ENCODE measurements around the gene CCL27. TPM values are rescaled to one million over a fixed set of nuclear protein-coding genes. Genes with fewer than 3 reads are reported as not detected.

Gene CCL27
- total and polyA plus RNA-seq, 2 of the 8 experiments (the other 6 are each of a cell fraction or from before 2014, with no cell fraction given): 0.42 TPM; not detected in 1

DNA sequence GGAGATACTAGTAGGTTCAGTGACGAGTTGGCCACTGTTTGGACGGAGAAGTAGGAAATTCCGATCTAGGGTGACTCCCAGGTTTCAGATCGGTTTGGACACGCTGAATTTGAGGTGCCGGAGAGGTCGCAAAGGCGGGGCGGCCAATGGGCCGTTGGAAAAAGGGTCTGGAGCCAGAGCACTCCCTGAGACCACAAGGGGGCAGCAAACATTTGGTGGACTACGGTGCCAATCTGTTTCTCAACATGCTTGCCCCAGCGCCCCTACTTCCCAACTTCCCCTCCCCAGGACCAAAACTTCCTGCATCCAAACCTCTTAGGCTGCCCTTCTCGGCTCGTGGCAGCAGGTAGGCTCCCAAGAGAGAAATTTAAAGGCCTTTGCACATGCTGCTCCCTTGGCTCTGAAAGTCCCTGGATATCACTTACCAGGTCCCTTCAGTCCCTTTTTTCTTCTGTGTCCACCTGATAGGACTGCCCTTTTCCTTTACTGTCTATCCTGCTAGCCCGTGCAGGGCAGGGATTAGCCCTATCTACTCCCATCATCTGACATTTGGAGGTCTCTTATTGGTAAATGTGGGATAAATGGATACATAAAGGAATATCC lies 49.6 kb downstream of the CCL27 start (continued):
- TF ChIP-seq TEAD4 (IDR thresholded peaks at IDR 0.05; ENCODE audit: low read depth, low read length) (no peak), RAD21 (IDR thresholded peaks at IDR 0.05 in 1 of 2, conservative IDR thresholded peaks at IDR 0.05 in 1 of 2; ENCODE audit: low read depth in 2 of 2, low read length in 2 of 2) (peak; percentile 65 to 71), HDAC6 (IDR thresholded peaks at IDR 0.05; ENCODE audit: low read depth, low read length) (no peak)

Small RNAs within 50 kb of the gene (small RNA-seq; reads per million reads assigned to genes)
- gene CCL27 (ENCODE audit: insufficient read depth): not detected

Other genes starting within 250 kb of the CCL27 start
- 10.4 and 10.6 TPM in 2 replicates for gene FAM219A, start 204.1 kb downstream of the CCL27 start, total RNA-seq (2021; fragmentation: NEBNext Ultra II Directional; extraction: Animal tissue kit (Norgen Biotek cat#: 25700))
- 7.7 and 8.8 TPM in 2 replicates for gene FAM219A, start 204.1 kb downstream of the CCL27 start, polyA plus RNA-seq (2011; rRNA removed)
- 0.37 and 1.1 TPM in 2 replicates for gene DNAI1, start 203.9 kb downstream of the CCL27 start, total RNA-seq (2021; fragmentation: NEBNext Ultra II Directional; extraction: Animal tissue kit (Norgen Biotek cat#: 25700))
- 0.35 and 0.54 TPM in 2 replicates for gene DNAI1, start 203.9 kb downstream of the CCL27 start, polyA plus RNA-seq (2011; rRNA removed)
- gene ENHO, start 139.7 kb downstream of the CCL27 start, total RNA-seq (2021; fragmentation: NEBNext Ultra II Directional; extraction: Animal tissue kit (Norgen Biotek cat#: 25700)): 12.2 and 14.1 TPM in 2 replicates
- 49.4 and 60.4 TPM in 2 replicates for gene ENHO, start 139.7 kb downstream of the CCL27 start, polyA plus RNA-seq (2011; rRNA removed)
- gene CNTFR, start 72.9 kb downstream of the CCL27 start, total RNA-seq (2021; fragmentation: NEBNext Ultra II Directional; extraction: Animal tissue kit (Norgen Biotek cat#: 25700)): 1.2 and 1.5 TPM in 2 replicates
- 4.2 and 5.4 TPM in 2 replicates for gene CNTFR, start 72.9 kb downstream of the CCL27 start, polyA plus RNA-seq (2011; rRNA removed)
- gene RPP25L, start 50.6 kb downstream of the CCL27 start, total RNA-seq (2021; fragmentation: NEBNext Ultra II Directional; extraction: Animal tissue kit (Norgen Biotek cat#: 25700)): 21.6 and 25.6 TPM in 2 replicates
- gene RPP25L, start 50.6 kb downstream of the CCL27 start, polyA plus RNA-seq (2011; rRNA removed): 75.0 and 82.3 TPM in 2 replicates
- 23.4 and 25.6 TPM in 2 replicates for gene DCTN3, start 42.2 kb downstream of the CCL27 start, total RNA-seq (2021; fragmentation: NEBNext Ultra II Directional; extraction: Animal tissue kit (Norgen Biotek cat#: 25700))
- 37.8 and 39.2 TPM in 2 replicates for gene DCTN3, start 42.2 kb downstream of the CCL27 start, polyA plus RNA-seq (2011; rRNA removed)
- not detected in 2 replicates for gene ARID3C, start 33.6 kb downstream of the CCL27 start, total RNA-seq (2021; fragmentation: NEBNext Ultra II Directional; extraction: Animal tissue kit (Norgen Biotek cat#: 25700))
- 0.08 and 0.25 TPM in 2 replicates for gene ARID3C, start 33.6 kb downstream of the CCL27 start, polyA plus RNA-seq (2011; rRNA removed)
- 84.2 and 86.8 TPM in 2 replicates for gene SIGMAR1, start 24.9 kb downstream of the CCL27 start, total RNA-seq (2021; fragmentation: NEBNext Ultra II Directional; extraction: Animal tissue kit (Norgen Biotek cat#: 25700))
- 134 and 169 TPM in 2 replicates for gene SIGMAR1, start 24.9 kb downstream of the CCL27 start, polyA plus RNA-seq (2011; rRNA removed)
- gene GALT, start 16.0 kb downstream of the CCL27 start, total RNA-seq (2021; fragmentation: NEBNext Ultra II Directional; extraction: Animal tissue kit (Norgen Biotek cat#: 25700)): 21.1 and 21.9 TPM in 2 replicates
- gene GALT, start 16.0 kb downstream of the CCL27 start, polyA plus RNA-seq (2011; rRNA removed): 50.4 and 50.6 TPM in 2 replicates
- gene IL11RA, start 10.5 kb downstream of the CCL27 start, total RNA-seq (2021; fragmentation: NEBNext Ultra II Directional; extraction: Animal tissue kit (Norgen Biotek cat#: 25700)): 5.1 and 5.5 TPM in 2 replicates
- 9.1 and 10.5 TPM in 2 replicates for gene IL11RA, start 10.5 kb downstream of the CCL27 start, polyA plus RNA-seq (2011; rRNA removed)
- gene CCL19, start 28.6 kb upstream of the CCL27 start, total RNA-seq (2021; fragmentation: NEBNext Ultra II Directional; extraction: Animal tissue kit (Norgen Biotek cat#: 25700)): not detected in 2 replicates
- gene CCL19, start 28.6 kb upstream of the CCL27 start, polyA plus RNA-seq (2011; rRNA removed): not detected in 2 replicates
- not detected in 2 replicates for gene CCL21, start 47.5 kb upstream of the CCL27 start, total RNA-seq (2021; fragmentation: NEBNext Ultra II Directional; extraction: Animal tissue kit (Norgen Biotek cat#: 25700))
- not detected in 2 replicates for gene CCL21, start 47.5 kb upstream of the CCL27 start, polyA plus RNA-seq (2011; rRNA removed)

Measured in H1 (cell line).